ENCODE results near the gene CDK19.

The CDK19 gene

GRCh38 chr6:110567957-110568696, 247.1 kb downstream of the CDK19 start:
- DNase-seq = no peak

- DNase-seq = no peak
Measured at GRCh38 chr6:110566346-110567125, 248.7 kb downstream of the CDK19 start.

GRCh38 chr6:110564703-110565421, 250.4 kb downstream of the CDK19 start:
- DNase-seq = no peak

DNA sequence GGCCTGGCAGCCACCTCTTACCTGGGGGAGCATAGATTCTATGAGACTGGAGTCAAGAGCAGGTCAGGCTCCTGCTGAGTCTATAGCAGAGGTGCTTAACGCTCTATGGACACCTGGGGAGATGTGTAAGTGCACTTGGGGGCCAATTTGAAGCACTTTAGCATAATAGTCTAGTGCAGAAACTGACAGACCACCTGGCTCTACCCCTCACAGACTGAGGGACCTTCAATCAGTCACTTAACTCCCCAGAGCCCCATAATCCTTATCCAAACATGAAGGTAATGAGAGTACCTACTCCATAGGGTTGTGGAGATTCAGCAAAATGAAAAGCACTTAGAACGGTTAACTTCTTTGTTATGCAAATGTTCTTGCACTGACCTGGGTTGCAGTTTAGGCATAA, 251.6 kb downstream of the CDK19 start:
- no peak for DNase-seq

- no peak for DNase-seq
Measured at GRCh38 chr6:110562316-110562915, 252.9 kb downstream of the CDK19 start.

- DNase-seq = no peak
Measured at GRCh38 chr6:110561696-110562095, 253.6 kb downstream of the CDK19 start.

DNA sequence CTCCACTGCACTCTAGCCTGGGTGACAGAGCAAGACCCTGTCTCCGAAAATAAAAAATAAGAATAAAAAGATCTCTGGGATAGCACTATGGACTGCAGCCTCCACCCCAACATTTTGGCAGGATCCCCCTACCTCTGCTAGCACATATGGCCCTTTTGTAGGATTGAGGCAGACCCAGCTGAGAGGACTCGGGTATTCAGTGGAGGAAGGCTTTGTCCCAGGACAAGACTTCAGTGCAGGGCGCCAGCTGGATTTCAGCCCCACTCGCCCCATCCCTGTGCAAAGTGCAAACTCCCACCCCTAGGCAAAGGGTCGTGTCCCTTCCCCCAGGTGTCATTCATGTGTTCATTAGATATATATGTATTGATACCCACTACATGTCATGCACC, 254.3 kb downstream of the CDK19 start:
- DNase-seq = no peak

- no peak for DNase-seq
Measured at GRCh38 chr6:110560239-110561007, 254.8 kb downstream of the CDK19 start.
